NB4 (cell line): ENCODE data around the gene BTBD16.

Source experiments
- CTCF ChIP-seq: IDR thresholded peaks from one replicate; pipeline ENCODE4 v1.5.1; 2012; ENCODE audit warnings: low read depth, low read length
- POLR2A ChIP-seq: IDR thresholded peaks from 2 replicates; pipeline ENCODE4 v1.6.1; 2011; ENCODE audit warnings: mild to moderate bottlenecking; ENCODE audit not compliant: insufficient read length; ENCODE audit errors: extremely low read depth

GRCh38 chr10:122310311-122311050, 39.4 kb downstream of the BTBD16 start:
- TF ChIP-seq POLR2A = no peak
- no peak for TF ChIP-seq CTCF
